IMR-90 (cell line): ENCODE measurements around the gene MYO1G. TPM values are rescaled to one million over a fixed set of nuclear protein-coding genes. Genes with fewer than 3 reads are reported as not detected.

ENCODE experiments used
- ATAC-seq: fragments of 200-7000 bp; cut with Tn5 transposase; 2 replicates; pipeline ENCODE4 v1.9.1; 2020; ENCODE audit warnings: low read depth, mild to moderate bottlenecking, moderate library complexity
- BruUV-seq: library from RNA; stranded (reverse); fragments of 400-500 nt; replicated peaks from 2 replicates; lab custom pipeline; 2021; lab: Mats Ljungman, UMichigan
- CTCF ChIA-PET: fragments of 300-600 bp; formaldehyde crosslinking; extraction: SDS; loops from one replicate; lab custom pipeline; 2021; ENCODE audit warnings: antibody characterized with exemption; lab: Yijun Ruan, JAX
- POLR2A ChIA-PET: fragments of 300-600 bp; sonication (Branson Sonifier 250); formaldehyde crosslinking; loops from one replicate; lab custom pipeline; 2022; ENCODE audit warnings: antibody characterized with exemption; ENCODE audit not compliant: unreplicated experiment; lab: Charles Lee
- DNase-seq: peaks from one replicate; pipeline ENCODE4 v3.0.0; 2013
- H2AFZ ChIP-seq: replicated peaks from 2 replicates; pipeline ENCODE3; 2013; ENCODE audit warnings: low read length, mild to moderate bottlenecking; ENCODE audit not compliant: poor library complexity
- H2AK5ac ChIP-seq: 2 replicates; pipeline ENCODE4 v1.6.1; 2013; ENCODE audit warnings: low read depth, low read length, inconsistent platforms
- H2AK9ac ChIP-seq: replicated peaks from 2 replicates; pipeline ENCODE3; 2013; ENCODE audit warnings: mild to moderate bottlenecking, low read depth, low read length, moderate library complexity; ENCODE audit not compliant: poor library complexity
- H2BK120ac ChIP-seq: 2 replicates; pipeline ENCODE4 v1.6.1; 2013; ENCODE audit warnings: low read depth, low read length, inconsistent platforms
- H2BK15ac ChIP-seq: 3 replicates; pipeline ENCODE4 v1.6.1; 2013; ENCODE audit warnings: low read depth, low read length, inconsistent platforms
- H2BK20ac ChIP-seq: 2 replicates; pipeline ENCODE4 v1.6.1; 2013; ENCODE audit warnings: low read depth, mild to moderate bottlenecking, inconsistent platforms, low read length, moderate library complexity
- H2BK5ac ChIP-seq: 2 replicates; pipeline ENCODE4 v1.6.1; 2013; ENCODE audit warnings: mild to moderate bottlenecking, low read depth, low read length, inconsistent platforms; ENCODE audit not compliant: poor library complexity, severe bottlenecking
- H3K14ac ChIP-seq: replicated peaks from 2 replicates; pipeline ENCODE4 v1.6.1; 2013; ENCODE audit warnings: low read depth, low read length, inconsistent platforms
- H3K18ac ChIP-seq: 2 replicates; pipeline ENCODE4 v1.6.1; 2013; ENCODE audit warnings: low read depth, low read length, control low read depth
- H3K23ac ChIP-seq: 2 replicates; pipeline ENCODE4 v1.6.1; 2013; ENCODE audit warnings: low read depth, low read length, inconsistent platforms
- H3K27ac ChIP-seq: 2 replicates; pipeline ENCODE4 v1.5.1; 2013; ENCODE audit warnings: mild to moderate bottlenecking, control low read depth, low read length; ENCODE audit not compliant: insufficient read depth
- H3K27me3 ChIP-seq: 2 replicates; pipeline ENCODE4 v1.6.1; 2013; ENCODE audit warnings: low read length; ENCODE audit not compliant: control insufficient read depth, insufficient read depth
- H3K36me3 ChIP-seq: 2 replicates; pipeline ENCODE4 v1.6.1; 2013; ENCODE audit warnings: low read length, mixed read lengths; ENCODE audit not compliant: control insufficient read depth, insufficient read depth
- H3K4ac ChIP-seq: 2 replicates; pipeline ENCODE4 v1.6.1; 2013; ENCODE audit warnings: low read depth, low read length, inconsistent platforms
- H3K4me1 ChIP-seq: 2 replicates; pipeline ENCODE4 v1.6.1; 2013; ENCODE audit warnings: low read length, mixed read lengths; ENCODE audit not compliant: control insufficient read depth, insufficient read depth
- H3K4me2 ChIP-seq: 2 replicates; pipeline ENCODE4 v1.6.1; 2013; ENCODE audit warnings: low read depth, mild to moderate bottlenecking, control low read depth, low read length, moderate library complexity
- H3K4me3 ChIP-seq: 2 replicates; pipeline ENCODE4 v1.5.1; 2013; ENCODE audit warnings: low read depth, mild to moderate bottlenecking, control low read depth, low read length, moderate library complexity; ENCODE audit not compliant: insufficient read depth
- H3K56ac ChIP-seq: 2 replicates; pipeline ENCODE4 v1.6.1; 2013; ENCODE audit warnings: low read length, inconsistent platforms; ENCODE audit not compliant: insufficient read depth; ENCODE audit errors: extremely low read depth
- H3K79me1 ChIP-seq, 2 experiments: 2 replicates each; pipeline ENCODE4 v1.6.1; 2013; ENCODE audit warnings: low read length in 2 of 2, inconsistent platforms in 1 of 2, low read depth in 1 of 2
- H3K9ac ChIP-seq: 2 replicates; pipeline ENCODE4 v1.6.1; 2013; ENCODE audit warnings: low read depth, low read length, control low read depth
- H3K9me1 ChIP-seq: 2 replicates; pipeline ENCODE4 v1.6.1; 2013; ENCODE audit warnings: low read length, inconsistent platforms; ENCODE audit not compliant: insufficient read depth
- H3K9me3 ChIP-seq: 2 replicates; pipeline ENCODE4 v1.6.1; 2013; ENCODE audit warnings: low read length; ENCODE audit not compliant: control insufficient read depth, insufficient read depth
- H4K20me1 ChIP-seq: 2 replicates; pipeline ENCODE4 v1.6.1; 2013; ENCODE audit warnings: low read length, inconsistent platforms; ENCODE audit not compliant: insufficient read depth
- H4K5ac ChIP-seq: 2 replicates; pipeline ENCODE4 v1.6.1; 2013; ENCODE audit warnings: mild to moderate bottlenecking, low read depth, low read length, control low read depth
- H4K8ac ChIP-seq, 2 experiments: 2 replicates each; pipeline ENCODE4 v1.6.1; 2013; ENCODE audit warnings: low read depth in 2 of 2, low read length in 2 of 2, control low read depth in 1 of 2, inconsistent platforms in 1 of 2
- H4K91ac ChIP-seq: 2 replicates; pipeline ENCODE4 v1.6.1; 2013; ENCODE audit warnings: low read depth, low read length, inconsistent platforms; ENCODE audit not compliant: insufficient read depth
- BHLHE40 ChIP-seq: fragments of 150-350 bp; IDR thresholded peaks from 2 replicates; pipeline ENCODE4 v1.6.1; 2016; ENCODE audit warnings: mild to moderate bottlenecking, low read depth, low read length
- ELK1 ChIP-seq: fragments of 150-350 bp; IDR thresholded peaks from 2 replicates; pipeline ENCODE4 v1.6.1; 2016; ENCODE audit warnings: low read depth, mild to moderate bottlenecking, low read length, moderate library complexity, borderline replicate concordance
- MAFK ChIP-seq: IDR thresholded peaks from 2 replicates; pipeline ENCODE4 v1.6.1; 2012; ENCODE audit warnings: low read depth, low read length, improper control_type of control experiment
- MAZ ChIP-seq: IDR thresholded peaks from 2 replicates; pipeline ENCODE4 v1.6.1; 2012; ENCODE audit warnings: low read depth, mild to moderate bottlenecking, low read length, improper control_type of control experiment, moderate library complexity, borderline replicate concordance
- RAD21 ChIP-seq: IDR thresholded peaks from 2 replicates; pipeline ENCODE4 v1.6.1; 2012; ENCODE audit warnings: low read length, improper control_type of control experiment
- RCOR1 ChIP-seq: IDR thresholded peaks from 2 replicates; pipeline ENCODE4 v1.6.1; 2012; ENCODE audit warnings: mild to moderate bottlenecking, low read length, improper control_type of control experiment; ENCODE audit not compliant: insufficient replicate concordance
- WGBS, 2 experiments: methylation state at CpG; one replicate each; pipeline versions ENCODE4 v1.1.5 to v1.1.7; 2013; ENCODE audit warnings: missing lambda C conversion rate in 2 of 2; ENCODE audit not compliant: insufficient read length in 1 of 2; ENCODE audit errors: extremely low coverage in 2 of 2; 5-methylcytosine and 5-hydroxymethylcytosine counted together
- dilution Hi-C: fragments of 300-500 bp; cut with HindIII; formaldehyde crosslinking; loops from one replicate; pipeline ENCODE4 v1.14.3; 2018; ENCODE audit warnings: low sequenced_read_pairs; ENCODE audit not compliant: unreplicated experiment
- in situ Hi-C: fragments of 300-500 bp; cut with MboI; formaldehyde crosslinking; loops from 3 replicates; pipeline ENCODE4 v1.14.3; 2019; ENCODE audit warnings: low sequenced_read_pairs, inconsistent platforms, mixed read lengths
- intact Hi-C: fragments of 100-400 bp; cut with micrococcal nuclease; formaldehyde crosslinking; loops from 2 replicates; pipeline ENCODE4 v1.10.0; 2022
- polyA plus RNA-seq, 3 experiments: library from polyadenylated mRNA; depleted of rRNA; stranded (reverse); fragments of >200 nt; gene quantifications; 2 replicates each; pipeline ENCODE4 v1.2.3, GENCODE V29; 2012; ENCODE audit warnings: low replicate concordance in 1 of 3
- total RNA-seq: library from RNA; depleted of rRNA; stranded (reverse); fragments of >200 nt; gene quantifications from 2 replicates; pipeline ENCODE4 v1.2.3, GENCODE V29; 2012

Gene MYO1G
- total and polyA plus RNA-seq, 2 of the 4 experiments (the other 2 are of a cell fraction), result under 0.01 to 0.02 TPM

GRCh38 chr7:44981035-44981706, 2.4 kb upstream of the MYO1G start:
- CTCF ChIA-PET, result no interaction called here
- TF ChIP-seq RAD21 (no peak), ELK1 (no peak), RCOR1 (no peak), MAZ (no peak), MAFK (no peak), BHLHE40 (no peak)
- Histone ChIP-seq H3K4ac (peak overlapping the region; percentile 57), H4K8ac (peak overlapping the region; percentile 66 to 81; a peak in 3 of 4 replicates), H2BK120ac (peak overlapping the region; percentile 53), H2AFZ (peak overlapping the region; percentile 48), H2AK9ac (peak overlapping the region; percentile 59), H3K14ac (peak overlapping the region; percentile 71; the same call in 1 of the 2 replicates), H3K79me1 (peaks cover 13 to 33% of the 10 kb centered on the region in 2 experiments), H3K4me3 (no peak overlapping the region), H3K9me3 (no peaks in the 10 kb centered on the region), H2BK15ac (peak overlapping the region; percentile 11; the same call in 1 of the 3 replicates), H3K9ac (no peak overlapping the region), H3K4me2 (no peak overlapping the region; the same call in 1 of the 2 replicates), H3K9me1 (peaks cover 15% of the 10 kb centered on the region), H3K36me3 (peaks cover 30% of the 10 kb centered on the region), H4K91ac (peak overlapping the region; percentile 26; the same call in 1 of the 2 replicates), H3K4me1 (peaks cover 13% of the 10 kb centered on the region), H2AK5ac (peak overlapping the region; percentile 52; the same call in 1 of the 2 replicates), H4K5ac (peak overlapping the region; percentile 17; the same call in 1 of the 2 replicates), H2BK20ac (no peak overlapping the region), H3K23ac (peak overlapping the region; percentile 48; the same call in 1 of the 2 replicates), H2BK5ac (peak overlapping the region; percentile 33), H3K27me3 (no peaks in the 10 kb centered on the region), H3K27ac (peak overlapping the region; percentile 60), H4K20me1 (peaks cover 26% of the 10 kb centered on the region), H3K18ac (no peak overlapping the region), H3K56ac (no peak overlapping the region)
- in situ Hi-C loops, result no loop called here
- intact Hi-C loops, result no loop called here
- POLR2A ChIA-PET, result no interaction called here
- DNase-seq (no peak), ATAC-seq (no peak)
- BruUV-seq, result no TSS peak
- WGBS, 2 experiments, result 75% methylated on average over 2 of the region's 7 CpGs; no CpG with 5 or more reads in 1 of the 2 experiments
- dilution Hi-C loops, result no loop called here
